Measurements from ENCODE around the gene RSL1D1. TPM values are rescaled to one million over a fixed set of nuclear protein-coding genes. Genes with fewer than 3 reads are reported as not detected.
A peak's percentile ranks its signal among the peaks of the same experiment; 100 is the strongest.

The RSL1D1 gene
- total and polyA plus RNA-seq, 10 of the 15 experiments (the other 5 are each of a cell fraction or from before 2014, with no cell fraction given) = 106 to 535 (median 304) TPM

- no peaks in the 10 kb centered on the region for H3K4me1 ChIP-seq (ENCODE audit: control insufficient read depth, insufficient read depth, low read length)
- H3K4me3 ChIP-seq = no peak overlapping the region
- ChIA-PET CTCF (no interaction called here), SMC1A (ENCODE audit: uncharacterized antibody, unreplicated experiment) (interaction anchor here (0.7 to 0.9 kb wide), 2 partner anchors 11 to 462 kb away, joined by 3 to 4 read pairs; no protein-coding TSS in a partner anchor), RAD21 (ENCODE audit: unreplicated experiment) (no interaction called here), POLR2A (interaction anchor here (0.9 kb wide), 1 partner anchor 20 kb away, joined by 4 read pairs; no protein-coding TSS in a partner anchor)
- peaks cover 2 to 8% of the 10 kb centered on the region in 2 experiments; a peak in 3 of 4 replicates for H3K36me3 ChIP-seq (ENCODE audit: control insufficient read depth in 2 of 2, insufficient read depth in 2 of 2, low read length in 1 of 2)
- ATAC-seq = no peak
- no peak overlapping the region for H2AFZ ChIP-seq (ENCODE audit: control insufficient read depth, low read depth, low read length)
- H3K4me2 ChIP-seq (ENCODE audit: control insufficient read depth, insufficient read depth) = no peak overlapping the region
- no peak overlapping the region for H3K9ac ChIP-seq (ENCODE audit: control insufficient read depth, insufficient read depth, low read length)
- 86% methylated on average over 2 of the region's 2 CpGs for WGBS (ENCODE audit: insufficient coverage, insufficient replicate concordance, low lambda C conversion rate, missing lambda C conversion rate)
- no peaks in the 10 kb centered on the region for H3K27me3 ChIP-seq (replicated peaks in 1 of 2; ENCODE audit: control insufficient read depth in 2 of 2, insufficient read depth in 2 of 2, low read length in 1 of 2)
- H3K27ac ChIP-seq (ENCODE audit: control insufficient read depth, insufficient read depth) = no peak overlapping the region
- in situ Hi-C loops (cut with MboI) = no loop called here
- no peaks in the 10 kb centered on the region; the same call in 1 of the 2 replicates for H3K79me2 ChIP-seq (ENCODE audit: control insufficient read depth, insufficient read depth, low read length)
- no peak for DNase-seq (ENCODE audit: low read depth, low spot score)
- no TSS peak for BruUV-seq (replicated peaks)
- TF ChIP-seq ZNF207 (IDR thresholded peaks at IDR 0.05; ENCODE audit: borderline replicate concordance) (no peak), NKRF (conservative IDR thresholded peaks at IDR 0.05) (no peak), KDM1A (IDR thresholded peaks at IDR 0.05; ENCODE audit: borderline replicate concordance) (no peak), IRF5 (IDR thresholded peaks at IDR 0.05; ENCODE audit: borderline replicate concordance) (no peak), PRDM15 (CRISPR knock-in tag; IDR thresholded peaks at IDR 0.05) (no peak), PML (IDR thresholded peaks at IDR 0.05; ENCODE audit: low read length) (0 out of 2 replicates have a peak, but pooled peaks have one; percentile 3)
- intact Hi-C loops (cut with micrococcal nuclease; ENCODE audit: unreplicated experiment) = no loop called here
- no peaks in the 10 kb centered on the region for H4K20me1 ChIP-seq (ENCODE audit: control insufficient read depth, insufficient read depth)
- no peak for FAIRE-seq
- no peaks in the 10 kb centered on the region for H3K9me3 ChIP-seq (replicated peaks; ENCODE audit: control insufficient read depth, insufficient read depth, low read length)
Measured at GRCh38 chr16:11868412-11868980, 17.2 kb upstream of the RSL1D1 start.

Measured in GM12878 (cell line).